Measurements from ENCODE around the gene CCNI2.

GRCh38 chr5:132790201-132790865 is 43.1 kb downstream of the CCNI2 start:
- TF ChIP-seq CTCF (IDR thresholded peaks at IDR 0.05; ENCODE audit: low read length), result no peak
- TF ChIP-seq EZH2 (IDR thresholded peaks at IDR 0.05; ENCODE audit: borderline replicate concordance, low read length), result no peak

Data from OCI-LY1 (cell line).